HG03097 (cell line): ENCODE results near the gene ROBO2.
"Not testable (repeated sequence)": the region's sequence is repeated elsewhere in the genome, so short reads cannot be mapped to it uniquely, and the experiment has no call there.

Experiments
- ATAC-seq: cut with Tn5 transposase; IDR thresholded peaks from one replicate; pipeline ENCODE4 v1.9.1; 2021; ENCODE audit not compliant: unreplicated experiment, low FRiP score

Gene ROBO2

DNA sequence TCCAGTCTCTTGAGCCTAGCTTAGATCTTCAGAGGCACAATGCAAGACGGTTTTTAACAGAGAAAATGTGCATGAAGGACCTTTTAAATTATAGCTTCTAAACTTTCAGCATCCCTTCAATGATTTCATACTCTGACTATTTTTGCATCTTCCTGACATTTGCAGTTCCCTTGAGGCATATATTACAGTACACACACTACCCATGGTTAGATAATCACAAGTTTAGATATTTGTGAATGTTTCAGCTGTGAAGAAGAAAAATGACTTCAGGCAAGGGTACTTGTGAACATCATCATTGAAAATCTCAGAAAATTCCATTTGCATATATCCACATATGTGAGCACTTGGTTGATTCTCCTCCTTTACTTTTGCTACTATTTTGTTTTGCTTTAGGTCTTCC is 341.5 kb downstream of the ROBO2 start:
- no peak for ATAC-seq

DNA sequence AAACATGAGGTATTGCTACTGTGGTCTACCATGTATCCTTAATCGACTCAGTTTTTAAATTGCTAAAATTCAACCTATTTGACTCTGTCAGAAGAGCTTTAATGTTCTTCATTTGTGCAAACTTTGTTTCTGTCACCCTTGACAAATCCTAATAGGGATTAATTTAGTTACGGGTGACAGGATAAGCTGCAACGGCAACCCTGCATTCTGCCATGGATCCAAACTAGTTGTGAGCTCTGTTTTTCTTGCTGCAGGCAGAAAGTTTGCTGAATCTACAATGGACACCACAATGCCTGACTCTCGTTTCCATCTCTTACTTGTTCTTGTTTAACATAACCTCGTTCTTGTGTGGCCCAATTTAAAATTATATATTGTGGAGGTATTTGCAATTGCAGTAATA is 352.3 kb downstream of the ROBO2 start:
- ATAC-seq = no peak

DNA sequence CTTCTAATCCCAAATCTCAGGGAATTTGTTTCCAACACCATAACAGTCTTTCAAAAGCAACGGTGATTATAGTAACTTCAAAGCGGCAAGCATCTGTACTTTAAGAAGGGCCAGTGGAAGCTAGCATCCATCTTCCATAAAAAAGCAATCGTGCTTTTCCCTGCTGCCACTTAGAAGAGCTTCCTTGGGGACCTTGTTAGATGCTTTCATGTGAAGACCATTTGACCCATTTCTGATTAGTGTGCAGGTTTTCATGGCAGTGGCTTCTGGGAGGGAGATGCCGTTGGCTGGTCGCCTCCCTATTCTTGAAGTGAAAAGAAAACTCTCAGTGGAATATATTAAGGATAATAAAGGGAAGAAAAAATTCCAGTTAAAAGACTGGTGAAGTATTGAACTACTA is 354.1 kb downstream of the ROBO2 start:
- ATAC-seq = no peak

DNA sequence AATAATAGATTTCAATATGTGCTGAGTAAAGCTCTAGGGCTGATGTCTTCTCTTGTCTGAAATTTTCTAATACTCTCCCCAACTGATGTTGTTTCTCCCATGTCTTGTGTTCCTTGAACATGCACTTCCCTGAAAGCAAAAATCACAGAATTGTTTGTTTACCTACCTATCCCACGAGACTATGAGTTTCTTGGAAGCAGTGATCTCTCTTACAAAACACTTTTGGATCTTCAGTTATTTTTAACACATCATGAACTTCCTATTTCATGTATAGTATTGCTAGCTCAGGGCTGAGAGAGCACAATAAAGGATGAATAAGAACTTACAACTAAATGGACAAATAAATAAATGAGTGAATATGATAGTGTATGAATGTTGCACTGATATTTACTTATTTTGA is 365.0 kb downstream of the ROBO2 start:
- ATAC-seq = no peak

DNA sequence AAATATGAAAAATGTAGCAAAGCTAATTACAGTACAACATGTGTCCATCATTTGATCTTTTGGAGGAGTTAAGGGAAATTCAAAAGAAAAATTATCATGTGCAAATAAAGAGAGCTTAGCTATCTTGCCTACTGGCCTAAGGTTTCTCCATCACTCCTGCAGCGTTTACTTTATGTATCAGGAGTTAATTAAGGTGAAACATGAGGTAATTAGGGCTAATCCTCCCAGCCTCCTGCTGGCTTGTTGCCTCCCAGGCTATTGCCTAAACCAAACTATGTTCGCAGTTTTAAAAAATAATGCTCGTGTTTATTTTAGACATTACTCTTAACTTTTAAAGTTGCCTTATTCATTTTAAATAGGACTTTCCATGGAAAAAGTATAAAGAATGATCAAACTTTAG is 367.5 kb downstream of the ROBO2 start:
- no peak for ATAC-seq

DNA sequence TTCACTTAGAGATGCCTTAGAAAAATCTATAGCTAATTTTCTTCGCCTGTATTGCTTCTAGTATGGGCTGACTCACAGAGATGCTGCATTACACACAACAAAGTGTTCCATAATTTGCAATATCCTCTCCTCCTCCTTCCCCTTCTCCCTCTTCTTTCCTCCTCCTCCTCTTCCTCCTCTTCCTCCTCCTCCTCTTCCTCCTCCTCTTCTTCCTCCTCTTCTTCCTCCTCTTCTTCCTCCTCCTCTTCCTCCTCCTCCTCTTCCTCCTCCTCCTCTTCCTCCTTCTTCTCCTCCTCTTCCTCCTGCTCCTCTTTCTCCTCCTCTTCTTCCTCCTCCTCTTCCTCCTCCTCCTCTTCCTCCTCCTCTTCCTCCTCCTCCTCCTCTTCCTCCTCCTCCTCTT is 370.4 kb downstream of the ROBO2 start:
- not testable (repeated sequence) for ATAC-seq

DNA sequence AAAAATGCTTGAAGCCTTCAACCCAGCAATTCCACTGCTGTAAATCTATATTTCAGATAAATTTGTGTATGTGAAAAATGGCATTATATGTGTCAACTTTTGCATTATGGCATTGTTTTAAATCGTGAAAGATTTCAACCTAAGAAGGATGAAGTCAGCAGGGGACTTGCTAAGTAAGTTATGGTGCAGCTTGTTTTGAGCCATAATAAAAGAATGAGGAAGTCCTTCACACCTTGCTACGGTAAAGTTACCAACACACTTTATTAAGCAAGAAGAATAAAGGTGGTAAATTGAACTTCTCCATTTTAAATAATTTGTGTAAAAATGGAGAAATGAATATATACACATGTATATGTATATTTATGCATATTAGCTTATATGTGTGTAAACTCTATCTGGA is 371.4 kb downstream of the ROBO2 start:
- ATAC-seq = no peak

DNA sequence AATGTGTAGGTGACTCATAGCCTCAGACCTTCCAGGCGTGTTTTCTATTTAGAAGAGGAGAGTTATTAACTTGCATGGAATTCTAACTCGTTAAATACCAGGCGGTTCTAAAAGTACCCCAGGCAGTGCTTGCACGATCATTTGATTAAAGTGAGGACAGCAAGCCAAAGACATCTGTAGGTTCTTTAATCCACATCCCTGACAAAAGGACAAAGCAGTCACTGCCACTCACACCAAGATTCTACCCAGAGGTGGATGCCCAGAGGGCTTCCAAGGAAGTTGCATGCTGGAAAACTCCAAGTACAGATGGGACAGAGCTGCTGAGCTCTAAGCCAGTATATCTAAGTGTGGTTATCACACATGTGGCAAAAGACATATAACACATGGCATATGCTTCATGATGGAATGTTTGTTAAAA is 372.1 kb downstream of the ROBO2 start:
- ATAC-seq = no peak

DNA sequence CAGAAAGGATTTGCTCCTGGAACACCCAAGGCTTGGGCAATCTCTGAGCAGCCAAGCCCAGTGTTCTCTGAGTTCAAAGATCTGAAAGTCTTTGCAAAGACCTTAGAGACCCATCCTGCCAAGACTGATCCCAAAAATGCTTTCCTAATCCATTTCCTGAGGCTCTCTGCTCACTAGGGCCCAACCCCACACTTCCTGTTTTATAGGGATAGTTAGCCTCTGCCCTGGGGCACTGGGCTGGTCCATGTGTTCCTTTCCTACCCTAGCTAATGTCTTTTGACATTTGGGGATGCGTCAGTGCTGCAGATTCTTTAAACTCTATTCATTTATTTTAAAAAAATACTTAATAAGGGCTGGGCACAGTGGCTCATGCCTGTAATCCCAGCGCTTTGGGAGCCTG is 372.7 kb downstream of the ROBO2 start:
- ATAC-seq = no peak

DNA sequence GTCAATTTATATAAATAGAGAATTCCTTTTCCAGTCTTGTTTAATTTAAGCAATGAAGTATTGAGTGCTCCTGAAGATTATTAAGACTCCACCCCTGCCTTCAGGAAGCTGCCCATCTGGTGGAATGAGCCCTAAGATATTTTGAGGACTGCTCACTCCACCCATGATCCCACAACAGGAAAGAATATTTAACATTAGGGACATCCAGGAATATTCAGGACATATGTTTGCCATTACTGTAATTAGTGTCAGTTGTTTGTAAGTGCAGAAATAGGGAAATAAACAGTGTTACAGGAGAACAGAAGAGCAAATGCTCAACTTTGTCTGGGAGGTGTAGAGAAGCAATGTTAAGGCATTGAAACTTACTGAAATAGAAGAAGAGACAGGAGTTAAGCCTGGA is 375.0 kb downstream of the ROBO2 start:
- ATAC-seq = no peak

DNA sequence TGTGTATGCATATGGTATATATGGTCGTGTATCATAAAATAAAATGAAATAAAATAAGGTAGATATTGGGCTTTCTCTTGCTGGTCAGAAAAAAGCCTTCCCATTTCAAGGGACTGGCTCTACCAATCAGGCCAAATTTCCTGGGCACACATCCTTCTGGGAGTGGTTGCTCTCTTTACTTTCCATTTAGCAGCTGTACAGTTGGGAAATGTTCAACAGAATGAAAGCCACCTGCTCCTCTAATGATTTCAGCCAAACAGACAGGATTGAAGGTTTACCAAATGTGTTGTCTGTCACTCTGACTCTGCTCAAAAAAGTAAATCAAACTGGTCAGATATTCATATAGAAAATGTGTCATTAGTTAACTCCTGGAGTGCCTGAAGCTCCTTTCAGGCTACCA is 380.4 kb downstream of the ROBO2 start:
- no peak for ATAC-seq

DNA sequence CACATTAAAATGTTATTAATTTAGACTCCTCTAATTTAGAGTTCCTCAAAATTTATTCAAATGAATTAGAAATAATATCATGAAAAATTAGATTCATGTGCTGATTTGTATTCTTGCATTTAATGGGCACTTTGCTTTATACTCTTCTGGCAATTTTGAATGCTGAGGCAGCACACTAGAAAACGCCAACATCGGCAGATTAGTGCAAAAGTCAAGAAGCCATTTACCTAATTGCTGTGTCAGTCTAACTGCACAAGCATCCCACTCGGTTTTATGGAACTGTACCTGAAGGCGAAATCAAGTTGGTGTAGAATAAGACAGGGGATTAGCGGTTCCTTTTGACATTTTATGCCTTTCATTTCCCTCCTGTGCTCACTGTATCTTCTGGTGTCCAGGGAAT is 382.0 kb downstream of the ROBO2 start:
- ATAC-seq = no peak

DNA sequence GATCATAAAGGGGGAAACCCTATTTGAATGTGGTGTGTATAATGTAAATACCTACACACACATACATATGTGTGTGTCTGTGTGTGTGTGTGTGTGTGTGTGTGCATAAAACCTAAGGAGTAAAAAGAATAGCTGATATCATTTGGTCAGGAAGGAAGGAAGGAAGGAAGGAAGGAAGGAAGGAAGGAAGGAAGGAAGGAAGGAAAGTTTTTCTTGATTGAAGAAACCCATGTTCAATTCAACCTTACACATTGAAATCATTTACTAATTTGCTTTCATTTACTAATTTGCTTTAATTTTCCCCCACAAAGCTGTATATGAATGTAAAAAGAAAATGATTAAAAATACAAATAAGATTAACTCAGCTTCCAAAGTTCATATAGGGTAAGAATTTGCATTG is 386.6 kb downstream of the ROBO2 start:
- no peak for ATAC-seq

DNA sequence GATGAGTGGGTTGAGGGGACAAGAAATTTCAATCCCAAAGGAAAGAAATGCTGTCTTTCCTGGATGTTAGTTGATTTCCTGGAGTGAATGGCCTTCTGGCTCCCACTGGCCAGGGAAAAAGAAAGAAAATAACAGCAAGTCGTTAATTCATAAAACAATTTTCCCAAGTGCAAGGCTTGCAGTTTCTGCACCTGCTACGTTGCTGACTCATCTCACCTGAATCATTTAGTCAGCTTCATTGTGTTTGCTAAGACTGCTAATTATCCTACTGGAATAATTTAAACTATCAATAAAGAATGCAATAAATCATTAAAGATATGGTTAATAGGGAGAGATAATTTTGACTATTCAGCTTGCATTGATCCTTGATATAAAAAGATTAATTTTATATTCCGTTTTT is 387.6 kb downstream of the ROBO2 start:
- ATAC-seq = no peak

DNA sequence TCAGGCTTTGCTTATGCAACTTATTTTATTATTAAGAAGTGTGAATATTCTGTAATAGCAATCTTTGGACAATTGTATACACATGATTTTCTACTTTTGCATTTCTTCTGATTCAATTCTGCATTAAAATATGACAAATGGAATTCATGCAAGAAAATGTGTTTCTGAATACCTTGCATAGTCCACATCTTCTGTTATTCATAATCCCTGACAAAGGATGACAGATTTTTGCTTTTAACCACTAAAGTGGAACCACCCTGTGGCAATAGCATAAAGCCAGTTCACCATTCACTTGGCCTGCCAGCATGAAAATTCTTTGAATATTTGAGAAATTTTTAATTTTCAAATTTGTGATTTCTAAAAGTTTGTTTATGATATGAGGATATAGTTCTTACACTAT is 397.0 kb downstream of the ROBO2 start:
- no peak for ATAC-seq

DNA sequence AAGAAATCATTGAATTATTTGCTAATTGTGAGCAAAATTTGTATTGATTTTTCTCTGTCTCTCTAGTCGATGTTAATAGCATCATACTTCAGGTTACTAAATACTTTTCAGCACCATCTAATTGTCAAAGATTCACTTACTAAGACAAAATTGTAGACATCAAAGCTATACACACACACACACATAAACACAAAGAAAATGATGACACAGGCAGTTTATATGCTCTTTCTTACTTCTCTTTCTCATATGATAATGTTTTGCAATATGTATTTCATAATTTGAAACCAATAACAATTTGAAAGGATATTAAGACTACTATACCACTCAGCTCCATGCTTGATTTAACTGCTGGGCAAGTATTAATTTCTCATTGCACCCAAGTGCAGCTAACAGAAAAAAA is 406.2 kb downstream of the ROBO2 start:
- ATAC-seq = no peak

DNA sequence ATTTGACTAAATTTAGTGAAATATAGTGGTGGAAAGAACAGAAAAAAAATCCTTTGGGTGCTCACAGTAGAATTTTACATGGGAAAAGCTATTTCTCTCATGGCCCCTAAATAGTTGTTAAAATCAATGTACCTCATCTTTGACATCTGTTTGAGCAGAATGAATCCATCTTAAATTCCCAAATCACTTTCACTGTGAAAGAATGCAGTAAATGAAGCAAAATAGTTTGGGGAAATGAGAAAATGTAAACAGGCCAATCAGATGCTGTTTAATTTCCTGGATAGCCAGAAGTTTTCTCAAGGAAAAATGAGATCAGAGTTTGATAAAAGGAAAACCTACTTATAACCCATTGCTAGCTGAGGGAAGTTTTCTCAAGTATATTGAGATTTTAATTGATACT is 406.9 kb downstream of the ROBO2 start:
- no peak for ATAC-seq

DNA sequence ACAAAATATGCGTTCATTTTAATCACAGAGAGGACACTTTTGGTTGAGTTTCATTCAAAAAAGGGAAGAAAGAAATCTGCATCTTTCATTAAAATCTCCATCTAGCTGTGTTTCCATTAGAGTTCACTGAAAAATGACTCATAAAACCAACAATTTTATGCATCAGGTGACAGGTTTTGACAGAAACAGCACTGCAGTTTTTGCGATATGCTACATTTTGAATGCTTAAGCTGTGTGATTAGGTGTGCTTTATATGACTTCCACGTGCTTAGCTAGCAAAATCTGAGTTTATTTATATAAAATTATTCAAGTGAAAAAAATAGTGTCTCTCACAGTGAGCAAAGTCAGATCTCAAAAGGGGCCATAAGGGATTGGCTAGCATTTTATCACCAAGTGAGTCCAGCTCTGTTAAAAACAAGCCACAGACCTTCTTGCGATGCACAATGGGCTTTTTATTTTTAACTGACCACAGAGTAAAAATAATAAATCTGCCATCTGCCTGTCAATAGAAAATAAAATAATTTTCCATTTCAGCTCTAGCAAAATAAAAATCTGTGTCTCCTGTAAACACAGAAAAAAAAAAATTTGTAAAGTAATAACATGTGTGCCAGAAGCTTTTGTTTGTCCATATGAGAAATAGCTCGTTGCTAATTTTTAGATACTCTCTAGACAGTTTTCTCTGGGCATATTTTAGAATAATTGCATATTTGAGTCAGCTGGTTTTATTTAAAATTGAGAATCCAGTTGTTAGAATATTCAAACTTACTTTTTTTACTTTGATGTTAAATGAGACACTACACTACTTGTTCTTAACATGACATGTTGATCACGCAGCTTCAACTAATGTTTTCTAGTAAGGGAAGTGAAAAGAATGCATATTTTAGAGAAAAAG is 409.8 kb downstream of the ROBO2 start:
- ATAC-seq = no peak

DNA sequence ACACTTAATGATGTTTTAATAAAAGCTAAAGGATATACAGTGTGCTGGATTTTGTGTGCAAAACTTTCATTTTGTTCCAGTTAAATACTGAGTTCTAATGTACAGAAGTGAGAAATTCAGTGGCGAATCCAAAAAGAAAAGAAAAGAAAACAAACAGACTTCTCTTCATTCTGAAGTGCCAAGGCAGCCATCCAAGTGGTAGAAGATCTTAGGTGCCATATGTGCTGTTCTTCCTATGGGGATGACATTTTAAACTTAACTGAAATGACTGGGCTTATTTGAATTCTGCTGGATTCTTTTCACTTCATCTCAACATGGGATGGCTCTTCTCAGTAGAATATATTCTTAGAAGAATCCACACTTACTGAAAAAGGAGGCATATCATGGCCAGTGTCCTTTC is 416.5 kb downstream of the ROBO2 start:
- no peak for ATAC-seq

DNA sequence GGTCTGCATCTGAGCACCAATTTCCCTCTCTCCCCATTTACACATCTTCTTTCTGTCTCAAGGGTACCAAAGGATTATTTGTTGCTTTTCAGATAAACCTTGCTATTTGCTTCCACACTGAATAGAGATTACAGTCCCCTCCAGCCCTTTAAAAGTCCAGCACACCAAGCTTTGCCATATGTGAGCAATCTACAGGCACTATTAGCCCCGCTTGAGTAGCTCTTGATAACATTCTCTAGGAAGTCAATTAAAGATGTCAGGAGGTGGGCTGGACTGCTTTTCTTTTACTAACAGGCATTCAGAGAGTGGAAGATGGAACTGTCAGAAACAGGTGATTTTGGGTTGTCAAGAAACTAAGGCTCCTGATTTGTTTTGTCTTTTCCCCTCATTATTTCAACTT is 417.0 kb downstream of the ROBO2 start:
- ATAC-seq = no peak

DNA sequence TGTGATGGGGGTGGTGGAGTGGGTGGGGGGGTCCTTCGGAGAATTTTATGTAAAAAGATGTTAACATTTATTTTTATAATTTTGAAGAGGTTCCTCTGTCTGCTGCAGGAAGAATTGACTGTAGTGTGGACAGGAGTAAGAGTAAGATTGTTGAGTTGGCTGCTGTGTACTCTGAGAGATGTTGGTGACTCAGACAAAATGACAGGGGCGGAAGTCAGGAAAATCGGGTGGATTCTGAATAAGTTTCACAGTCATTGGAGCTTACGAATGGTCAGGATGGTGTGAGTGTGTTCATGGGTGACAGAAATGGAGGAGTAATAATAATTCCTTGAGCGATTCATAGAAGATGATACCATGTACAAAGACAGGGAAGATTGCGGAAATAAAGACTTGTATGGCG is 420.0 kb downstream of the ROBO2 start:
- no peak for ATAC-seq

DNA sequence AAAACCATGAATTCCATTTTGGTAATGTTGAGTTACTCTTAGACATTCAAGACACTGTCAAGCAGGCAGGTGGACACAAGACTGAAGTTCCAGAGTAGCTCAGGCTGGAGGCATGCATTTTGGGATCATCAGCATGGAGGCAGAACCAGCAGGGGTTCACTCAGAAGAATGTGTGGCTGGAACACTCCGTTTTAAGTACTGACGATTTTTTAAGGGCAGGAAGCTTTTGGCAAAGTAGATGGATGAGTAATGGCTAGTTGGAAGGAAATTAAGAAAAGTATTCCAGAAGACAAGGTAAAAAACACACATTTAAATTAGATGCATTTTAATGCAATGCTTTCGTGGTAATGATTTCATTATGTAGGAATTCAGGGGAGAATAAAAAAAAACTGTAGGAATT is 420.4 kb downstream of the ROBO2 start:
- ATAC-seq = no peak

DNA sequence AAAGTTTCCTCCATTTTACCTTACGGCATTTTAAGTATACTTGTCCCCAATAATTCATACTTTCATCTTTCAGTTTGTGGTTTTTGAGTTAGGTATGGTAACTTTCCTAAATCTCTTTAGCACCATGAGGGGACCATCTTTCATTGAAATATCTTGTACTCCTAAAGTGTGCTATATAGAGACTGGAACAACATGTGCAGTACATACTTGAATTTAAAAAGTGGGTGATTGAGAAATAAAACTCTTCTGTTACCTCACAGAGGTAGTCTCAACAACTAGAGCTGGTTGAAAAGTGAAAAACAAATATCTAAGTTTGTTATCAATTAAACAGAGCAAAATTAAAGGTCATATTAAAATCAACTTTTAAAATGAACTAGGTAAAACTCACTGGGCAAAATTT is 423.1 kb downstream of the ROBO2 start:
- ATAC-seq = no peak
